Gastrocnemius medialis (tissue), 4 donors: ENCODE results near the gene INSRR.

Source experiments
- POLR2A ChIP-seq, 2 donors: fragments of 450-650 bp; IDR thresholded peaks; one replicate each; pipeline ENCODE4 v1.6.1; 2017; ENCODE audit warnings: antibody characterized with exemption in 2 of 2, mild to moderate bottlenecking in 2 of 2, moderate library complexity in 2 of 2
- TF ChIP-seq, protein P1 (sequence below), 5 experiments: fragments of 450-650 bp in 3 of 5; fragments of 200-600 bp in 2 of 5; sonication (generic) in 2 of 5; IDR thresholded peaks in 4 of 5; conservative IDR thresholded peaks in 1 of 5; 1 replicate in 4 of 5; 2 replicates in 1 of 5; pipeline ENCODE4 v1.5.1; 2016 to 2019; ENCODE audit warnings: antibody characterized with exemption in 5 of 5, mild to moderate bottlenecking in 3 of 5, moderate library complexity in 3 of 5

DNA sequence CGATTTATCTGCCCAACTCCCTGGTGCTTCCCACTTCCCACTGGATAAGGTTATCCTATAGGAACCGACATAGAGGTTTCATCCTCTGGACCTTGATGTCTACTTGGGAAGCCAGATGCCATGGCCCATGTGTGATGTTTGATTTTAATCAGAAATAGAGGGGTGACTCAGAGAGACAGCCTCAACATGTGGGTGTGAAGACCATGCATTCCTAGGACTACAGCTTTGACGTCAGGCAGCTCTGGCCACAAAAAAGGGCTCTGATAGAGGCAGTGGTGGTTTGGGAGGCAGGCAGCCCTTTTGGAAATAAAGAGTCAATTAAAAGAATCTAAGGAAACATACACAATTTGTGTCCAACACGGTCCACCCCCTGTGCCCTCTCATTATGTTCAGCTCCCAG, 37.1 kb downstream of the INSRR start:
- TF ChIP-seq, protein P1, sequence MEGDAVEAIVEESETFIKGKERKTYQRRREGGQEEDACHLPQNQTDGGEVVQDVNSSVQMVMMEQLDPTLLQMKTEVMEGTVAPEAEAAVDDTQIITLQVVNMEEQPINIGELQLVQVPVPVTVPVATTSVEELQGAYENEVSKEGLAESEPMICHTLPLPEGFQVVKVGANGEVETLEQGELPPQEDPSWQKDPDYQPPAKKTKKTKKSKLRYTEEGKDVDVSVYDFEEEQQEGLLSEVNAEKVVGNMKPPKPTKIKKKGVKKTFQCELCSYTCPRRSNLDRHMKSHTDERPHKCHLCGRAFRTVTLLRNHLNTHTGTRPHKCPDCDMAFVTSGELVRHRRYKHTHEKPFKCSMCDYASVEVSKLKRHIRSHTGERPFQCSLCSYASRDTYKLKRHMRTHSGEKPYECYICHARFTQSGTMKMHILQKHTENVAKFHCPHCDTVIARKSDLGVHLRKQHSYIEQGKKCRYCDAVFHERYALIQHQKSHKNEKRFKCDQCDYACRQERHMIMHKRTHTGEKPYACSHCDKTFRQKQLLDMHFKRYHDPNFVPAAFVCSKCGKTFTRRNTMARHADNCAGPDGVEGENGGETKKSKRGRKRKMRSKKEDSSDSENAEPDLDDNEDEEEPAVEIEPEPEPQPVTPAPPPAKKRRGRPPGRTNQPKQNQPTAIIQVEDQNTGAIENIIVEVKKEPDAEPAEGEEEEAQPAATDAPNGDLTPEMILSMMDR (IDR thresholded peaks at IDR 0.05 in 4 of 5, conservative IDR thresholded peaks at IDR 0.05 in 1 of 5) = no peak
- TF ChIP-seq POLR2A (IDR thresholded peaks at IDR 0.05) = no peak
